ENCODE data around the gene KMT2C.
"Not testable (repeated sequence)": the region's sequence is repeated elsewhere in the genome, so short reads cannot be mapped to it uniquely, and the experiment has no call there.

Gene KMT2C

GRCh38 chr7:152435384-152436110 lies at the start of gene KMT2C:
Gene KMT2C, minus strand, starts transcription at chr7:152436003. Its CDS starts 217 bp downstream, at chr7:152435786.
- Histone ChIP-seq H3K36me3 (ENCODE audit: control insufficient read depth, insufficient read depth, low read length, severe bottlenecking) (no peaks in the 10 kb centered on the region), H3K4me3 (ENCODE audit: low read length) (peak within 1 kb of the TSS; percentile 90), H3K4me1 (ENCODE audit: control insufficient read depth, insufficient read depth, low read length) (peaks cover 18% of the 10 kb centered on the region), H3K9ac (ENCODE audit: low read length) (peak within 1 kb of the TSS; percentile 88), H3K27me3 (replicated peaks; ENCODE audit: control insufficient read depth, insufficient read depth, low read length) (no peaks in the 10 kb centered on the region), H3K9me3 (ENCODE audit: control insufficient read depth, low read length) (no peaks in the 10 kb centered on the region)
- DNase-seq (ENCODE audit: low read depth): peak; percentile 76

GRCh38 chr7:152481082-152481481 lies 45.3 kb upstream of the KMT2C start:
- Histone ChIP-seq H3K36me3 (ENCODE audit: control insufficient read depth, insufficient read depth, low read length, severe bottlenecking) (no peaks in the 10 kb centered on the region), H3K27me3 (replicated peaks; ENCODE audit: control insufficient read depth, insufficient read depth, low read length) (no peaks in the 10 kb centered on the region), H3K9me3 (ENCODE audit: control insufficient read depth, low read length) (no peaks in the 10 kb centered on the region), H3K4me1 (ENCODE audit: control insufficient read depth, insufficient read depth, low read length) (no peaks in the 10 kb centered on the region), H3K4me3 (ENCODE audit: low read length) (no peak overlapping the region), H3K9ac (ENCODE audit: low read length) (no peak overlapping the region)
- DNase-seq (ENCODE audit: low read depth): no peak

- Histone ChIP-seq H3K4me1 (ENCODE audit: control insufficient read depth, insufficient read depth, low read length) (no peaks in the 10 kb centered on the region), H3K9me3 (ENCODE audit: control insufficient read depth, low read length) (no peaks in the 10 kb centered on the region), H3K36me3 (ENCODE audit: control insufficient read depth, insufficient read depth, low read length, severe bottlenecking) (no peaks in the 10 kb centered on the region), H3K4me3 (ENCODE audit: low read length) (no peak overlapping the region), H3K27me3 (replicated peaks; ENCODE audit: control insufficient read depth, insufficient read depth, low read length) (no peaks in the 10 kb centered on the region), H3K9ac (ENCODE audit: low read length) (no peak overlapping the region)
- DNase-seq (ENCODE audit: low read depth): no peak
These were observed 44.9 kb upstream of the KMT2C start for GRCh38 chr7:152480664-152481063.

- Histone ChIP-seq H3K4me3 (ENCODE audit: low read length) (no peak overlapping the region), H3K27me3 (replicated peaks; ENCODE audit: control insufficient read depth, insufficient read depth, low read length) (no peaks in the 10 kb centered on the region), H3K9ac (ENCODE audit: low read length) (no peak overlapping the region), H3K9me3 (ENCODE audit: control insufficient read depth, low read length) (no peaks in the 10 kb centered on the region), H3K36me3 (ENCODE audit: control insufficient read depth, insufficient read depth, low read length, severe bottlenecking) (no peaks in the 10 kb centered on the region), H3K4me1 (ENCODE audit: control insufficient read depth, insufficient read depth, low read length) (no peaks in the 10 kb centered on the region)
- no peak for DNase-seq (ENCODE audit: low read depth)
These were observed 43.8 kb upstream of the KMT2C start for GRCh38 chr7:152479595-152479994.

- Histone ChIP-seq H3K27me3 (replicated peaks; ENCODE audit: control insufficient read depth, insufficient read depth, low read length) (no peaks in the 10 kb centered on the region), H3K9me3 (ENCODE audit: control insufficient read depth, low read length) (no peaks in the 10 kb centered on the region), H3K36me3 (ENCODE audit: control insufficient read depth, insufficient read depth, low read length, severe bottlenecking) (no peaks in the 10 kb centered on the region), H3K4me1 (ENCODE audit: control insufficient read depth, insufficient read depth, low read length) (no peaks in the 10 kb centered on the region), H3K9ac (ENCODE audit: low read length) (no peak overlapping the region), H3K4me3 (ENCODE audit: low read length) (no peak overlapping the region)
- no peak for DNase-seq (ENCODE audit: low read depth)
These were observed 42.3 kb upstream of the KMT2C start for GRCh38 chr7:152478140-152478539.

- Histone ChIP-seq H3K27me3 (replicated peaks; ENCODE audit: control insufficient read depth, insufficient read depth, low read length) (no peaks in the 10 kb centered on the region), H3K4me1 (ENCODE audit: control insufficient read depth, insufficient read depth, low read length) (no peaks in the 10 kb centered on the region), H3K9me3 (ENCODE audit: control insufficient read depth, low read length) (no peaks in the 10 kb centered on the region)
These were observed 41.3 kb upstream of the KMT2C start for GRCh38 chr7:152477079-152477478.

GRCh38 chr7:152476551-152476950 lies 40.7 kb upstream of the KMT2C start:
- no peak for DNase-seq (ENCODE audit: low read depth)
- H3K36me3 ChIP-seq (ENCODE audit: control insufficient read depth, insufficient read depth, low read length, severe bottlenecking): no peaks in the 10 kb centered on the region
- H3K4me3 ChIP-seq (ENCODE audit: low read length): no peak overlapping the region
- no peaks in the 10 kb centered on the region for H3K9me3 ChIP-seq (ENCODE audit: control insufficient read depth, low read length)
- H3K9ac ChIP-seq (ENCODE audit: low read length): no peak overlapping the region
- no peaks in the 10 kb centered on the region for H3K27me3 ChIP-seq (replicated peaks; ENCODE audit: control insufficient read depth, insufficient read depth, low read length)
- H3K4me1 ChIP-seq (ENCODE audit: control insufficient read depth, insufficient read depth, low read length): no peaks in the 10 kb centered on the region

More at GRCh38 chr7:152477079-152477478, 41.3 kb upstream of the KMT2C start:
- no peaks in the 10 kb centered on the region for H3K36me3 ChIP-seq (ENCODE audit: control insufficient read depth, insufficient read depth, low read length, severe bottlenecking)
- DNase-seq (ENCODE audit: low read depth): no peak
- H3K9ac ChIP-seq (ENCODE audit: low read length): no peak overlapping the region
- H3K4me3 ChIP-seq (ENCODE audit: low read length): no peak overlapping the region

- H3K9me3 ChIP-seq (ENCODE audit: control insufficient read depth, low read length); H3K36me3 ChIP-seq (ENCODE audit: control insufficient read depth, insufficient read depth, low read length, severe bottlenecking); H3K27me3 ChIP-seq (replicated peaks; ENCODE audit: control insufficient read depth, insufficient read depth, low read length); DNase-seq (ENCODE audit: low read depth): not testable (repeated sequence)
- Histone ChIP-seq H3K4me3 (ENCODE audit: low read length) (peak overlapping the region; percentile 73), H3K9ac (ENCODE audit: low read length) (peak overlapping the region; percentile 75), H3K4me1 (ENCODE audit: control insufficient read depth, insufficient read depth, low read length) (peaks cover 18% of the 10 kb centered on the region)
These were observed 35.3 kb upstream of the KMT2C start for GRCh38 chr7:152471023-152471620.

- DNase-seq (ENCODE audit: low read depth); H3K36me3 ChIP-seq (ENCODE audit: control insufficient read depth, insufficient read depth, low read length, severe bottlenecking); H3K27me3 ChIP-seq (replicated peaks; ENCODE audit: control insufficient read depth, insufficient read depth, low read length); H3K9me3 ChIP-seq (ENCODE audit: control insufficient read depth, low read length): not testable (repeated sequence)
- peaks cover 18% of the 10 kb centered on the region for H3K4me1 ChIP-seq (ENCODE audit: control insufficient read depth, insufficient read depth, low read length)
- H3K9ac ChIP-seq (ENCODE audit: low read length): peak overlapping the region; percentile 75
- peak overlapping the region; percentile 73 for H3K4me3 ChIP-seq (ENCODE audit: low read length)
These were observed 34.6 kb upstream of the KMT2C start for GRCh38 chr7:152470251-152471022.

- Histone ChIP-seq H3K4me1 (ENCODE audit: control insufficient read depth, insufficient read depth, low read length) (peaks cover 22% of the 10 kb centered on the region), H3K9ac (ENCODE audit: low read length) (peak overlapping the region; percentile 75)
- not testable (repeated sequence) for H3K4me3 ChIP-seq (ENCODE audit: low read length); H3K27me3 ChIP-seq (replicated peaks; ENCODE audit: control insufficient read depth, insufficient read depth, low read length); H3K36me3 ChIP-seq (ENCODE audit: control insufficient read depth, insufficient read depth, low read length, severe bottlenecking); H3K9me3 ChIP-seq (ENCODE audit: control insufficient read depth, low read length); DNase-seq (ENCODE audit: low read depth)
These were observed 33.8 kb upstream of the KMT2C start for GRCh38 chr7:152469576-152469975.

- Histone ChIP-seq H3K9me3 (ENCODE audit: control insufficient read depth, low read length) (no peaks in the 10 kb centered on the region), H3K4me1 (ENCODE audit: control insufficient read depth, insufficient read depth, low read length) (peaks cover 22% of the 10 kb centered on the region), H3K9ac (ENCODE audit: low read length) (no peak overlapping the region), H3K27me3 (replicated peaks; ENCODE audit: control insufficient read depth, insufficient read depth, low read length) (no peaks in the 10 kb centered on the region), H3K4me3 (ENCODE audit: low read length) (no peak overlapping the region), H3K36me3 (ENCODE audit: control insufficient read depth, insufficient read depth, low read length, severe bottlenecking) (no peaks in the 10 kb centered on the region)
- DNase-seq (ENCODE audit: low read depth): no peak
These were observed 31.4 kb upstream of the KMT2C start for GRCh38 chr7:152467225-152467624.

Measured in adipocyte (in vitro differentiated cells).